ENCODE measurements around the gene QPCT. TPM values are rescaled to one million over a fixed set of nuclear protein-coding genes. Genes with fewer than 3 reads are reported as not detected.

Gene QPCT
- total RNA-seq, 1 donor from 2014 or later: 4.9 TPM

- Histone ChIP-seq H3K27me3 (no peaks in the 10 kb centered on the region), H3K27ac (no peak overlapping the region), H3K9me3 (no peaks in the 10 kb centered on the region), H3K4me3 (no peak overlapping the region), H3K36me3 (no peaks in the 10 kb centered on the region), H3K4me1 (peaks cover 35% of the 10 kb centered on the region)
- DNase-seq (no peak), ATAC-seq (no peak)
- TF ChIP-seq CTCF (IDR thresholded peaks at IDR 0.05): no peak
- intact Hi-C loops (cut with DNase I): no loop called here
These were observed 26.7 kb upstream of the QPCT start for GRCh38 chr2:37317746-37318145.

- intact Hi-C loops (cut with DNase I): no loop called here
- no peaks in the 10 kb centered on the region for H3K27me3 ChIP-seq
- peaks cover 28% of the 10 kb centered on the region for H3K4me1 ChIP-seq
- DNase-seq (no peak), ATAC-seq (peak; percentile 41)
- H3K27ac ChIP-seq: no peak overlapping the region
- no peaks in the 10 kb centered on the region for H3K36me3 ChIP-seq
- no peaks in the 10 kb centered on the region for H3K9me3 ChIP-seq
- no peak overlapping the region for H3K4me3 ChIP-seq
- TF ChIP-seq CTCF (IDR thresholded peaks at IDR 0.05): no peak
These were observed 26.0 kb upstream of the QPCT start for GRCh38 chr2:37318401-37318800.

DNA sequence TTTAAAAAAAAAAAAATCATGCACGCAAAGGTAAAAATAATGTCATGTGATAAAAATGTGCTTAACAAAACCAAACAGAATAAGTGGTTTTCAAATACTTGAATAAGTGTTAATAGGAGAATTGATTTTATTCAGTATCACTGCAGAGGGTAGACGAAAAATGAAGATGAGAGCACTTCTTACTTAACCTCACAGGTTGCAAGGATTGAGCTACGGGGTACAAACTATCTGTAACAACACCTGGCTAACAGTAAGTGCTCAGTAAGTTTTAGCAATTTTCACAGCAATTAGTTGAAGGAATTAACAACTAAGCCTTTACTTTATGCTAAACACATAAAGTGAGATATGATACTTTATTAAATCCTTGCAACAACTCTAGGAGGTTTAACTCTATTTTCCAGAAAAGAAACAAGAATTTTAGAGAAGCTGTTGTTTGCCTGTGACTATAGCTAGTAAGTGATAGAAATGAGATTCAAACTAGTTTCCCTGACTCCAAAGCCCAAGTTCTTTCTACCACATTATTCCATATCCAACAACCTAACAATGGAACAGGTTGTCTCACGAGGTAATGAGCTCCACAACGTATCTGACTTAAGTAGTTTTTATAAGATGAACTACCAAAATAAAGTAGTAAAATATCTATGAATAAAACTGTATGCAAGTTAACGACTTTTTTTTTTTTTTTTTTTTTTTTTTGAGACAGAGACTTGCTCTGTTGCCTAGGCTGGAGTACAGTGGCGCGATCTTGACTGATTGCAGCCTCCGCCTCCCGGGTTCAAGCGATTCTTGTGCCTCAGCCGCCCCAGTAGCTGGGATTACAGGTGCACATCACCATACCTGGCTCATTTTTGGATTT lies 24.4 kb upstream of the QPCT start:
- Histone ChIP-seq H3K4me1 (peaks cover 28% of the 10 kb centered on the region), H3K36me3 (no peaks in the 10 kb centered on the region), H3K27me3 (no peaks in the 10 kb centered on the region), H3K9me3 (no peaks in the 10 kb centered on the region), H3K4me3 (no peak overlapping the region), H3K27ac (no peak overlapping the region)
- intact Hi-C loops (cut with DNase I): no loop called here
- DNase-seq (no peak), ATAC-seq (no peak)
- no peak for TF ChIP-seq CTCF (IDR thresholded peaks at IDR 0.05)

GRCh38 chr2:37321029-37321682 lies 23.3 kb upstream of the QPCT start:
- Histone ChIP-seq H3K4me3 (no peak overlapping the region), H3K27me3 (no peaks in the 10 kb centered on the region), H3K36me3 (no peaks in the 10 kb centered on the region), H3K9me3 (no peaks in the 10 kb centered on the region), H3K27ac (no peak overlapping the region), H3K4me1 (peaks cover 28% of the 10 kb centered on the region)
- intact Hi-C loops (cut with DNase I): no loop called here
- TF ChIP-seq CTCF (IDR thresholded peaks at IDR 0.05): no peak
- ATAC-seq (no peak), DNase-seq (no peak)

DNA sequence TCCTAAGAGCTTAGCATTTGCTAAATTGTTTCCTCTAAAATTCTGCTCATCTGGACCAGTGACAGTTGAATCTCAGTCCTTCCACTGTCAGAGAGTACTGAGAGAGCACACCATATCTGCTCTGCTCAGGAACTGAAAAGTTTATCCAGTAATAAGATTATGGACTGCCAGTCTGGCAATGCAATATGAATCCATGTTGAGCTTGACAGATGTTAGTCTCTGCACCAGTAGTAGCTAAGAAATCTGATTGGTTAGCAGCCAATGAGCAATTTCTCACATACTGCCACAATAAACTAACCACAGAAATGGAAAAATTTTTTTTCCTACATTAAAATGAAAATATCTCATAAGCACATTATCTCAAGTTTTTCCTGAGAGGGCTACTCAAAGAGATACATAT lies 22.1 kb upstream of the QPCT start:
- no peak for TF ChIP-seq CTCF (IDR thresholded peaks at IDR 0.05)
- ATAC-seq: no peak
- Histone ChIP-seq H3K27ac (no peak overlapping the region), H3K9me3 (no peaks in the 10 kb centered on the region), H3K4me3 (peak overlapping the region; percentile 74), H3K27me3 (no peaks in the 10 kb centered on the region), H3K4me1 (peaks cover 34% of the 10 kb centered on the region), H3K36me3 (no peaks in the 10 kb centered on the region)
- intact Hi-C loops (cut with DNase I): no loop called here
- DNase-seq: no peak

Data from upper lobe of right lung (tissue), 1 donor.